ENCODE data around the gene TCF7L1.
"Not testable (repeated sequence)": the region's sequence is repeated elsewhere in the genome, so short reads cannot be mapped to it uniquely, and the experiment has no call there.

Gene TCF7L1

DNA sequence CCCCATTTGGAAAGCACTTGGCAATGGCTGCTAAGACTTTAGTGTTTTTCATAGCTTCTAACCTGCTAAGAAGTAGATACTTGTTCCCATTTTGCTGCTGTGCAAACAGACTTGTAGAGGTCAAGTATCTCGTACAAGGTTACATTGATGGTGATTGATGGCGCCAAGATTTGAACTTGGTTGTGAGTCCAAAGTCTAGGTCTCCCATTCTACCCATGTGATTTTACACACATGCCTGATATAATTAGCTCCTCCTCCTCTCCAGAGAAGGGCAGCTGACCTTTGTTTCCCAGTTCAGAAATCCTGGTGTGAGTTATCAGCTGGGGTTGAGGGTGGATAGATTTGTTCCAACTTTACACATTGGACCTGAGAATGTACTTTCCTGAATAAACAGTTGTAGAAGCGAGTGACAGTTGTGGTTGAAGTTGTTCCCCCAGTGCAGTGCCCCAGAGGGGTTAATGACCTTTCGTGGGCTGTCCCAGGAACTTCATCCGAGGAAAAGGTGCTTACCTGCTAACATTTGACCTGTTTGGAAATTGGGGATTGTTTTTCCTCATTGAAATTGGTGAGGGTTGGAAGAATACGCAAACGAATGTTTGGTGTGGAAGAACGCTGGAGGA lies 10.4 kb downstream of the TCF7L1 start:
- TF ChIP-seq GATA1 (IDR thresholded peaks at IDR 0.05; ENCODE audit: low read depth, low read length) = no peak
- TF ChIP-seq POLR2A (IDR thresholded peaks at IDR 0.05; ENCODE audit: low read length) = no peak
- DNase-seq = no peak

- TF ChIP-seq POLR2A (IDR thresholded peaks at IDR 0.05; ENCODE audit: low read length) = no peak
- no peak for TF ChIP-seq GATA1 (IDR thresholded peaks at IDR 0.05; ENCODE audit: low read depth, low read length)
- DNase-seq = no peak
These were observed 12.1 kb downstream of the TCF7L1 start for GRCh38 chr2:85145116-85145820.

GRCh38 chr2:85148190-85148589 lies 15.0 kb downstream of the TCF7L1 start:
- no peak for DNase-seq
- no peak for TF ChIP-seq GATA1 (IDR thresholded peaks at IDR 0.05; ENCODE audit: low read depth, low read length)
- no peak for TF ChIP-seq POLR2A (IDR thresholded peaks at IDR 0.05; ENCODE audit: low read length)

- no peak for DNase-seq
- no peak for TF ChIP-seq POLR2A (IDR thresholded peaks at IDR 0.05; ENCODE audit: low read length)
- no peak for TF ChIP-seq GATA1 (IDR thresholded peaks at IDR 0.05; ENCODE audit: low read depth, low read length)
These were observed 17.8 kb downstream of the TCF7L1 start for GRCh38 chr2:85151026-85151425.

DNA sequence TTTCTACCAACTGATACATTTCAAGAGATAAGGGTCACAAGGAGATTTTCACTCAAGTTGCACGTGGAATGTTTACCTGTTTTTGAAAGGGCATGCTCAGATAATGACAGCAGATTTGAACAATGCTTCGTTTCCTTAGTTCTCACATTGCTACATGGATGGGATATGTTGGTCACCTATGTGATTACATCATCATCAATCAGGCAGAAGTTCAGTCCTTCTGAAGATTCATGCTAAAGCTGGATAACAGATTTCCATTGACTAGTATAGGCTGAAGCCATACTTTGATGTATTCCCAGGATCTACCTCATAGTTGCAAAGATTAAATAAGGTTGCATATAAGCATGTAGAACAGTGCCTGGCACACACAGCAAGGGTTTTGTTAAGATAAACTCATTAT lies 19.7 kb downstream of the TCF7L1 start:
- TF ChIP-seq POLR2A (IDR thresholded peaks at IDR 0.05; ENCODE audit: low read length) = no peak
- TF ChIP-seq GATA1 (IDR thresholded peaks at IDR 0.05; ENCODE audit: low read depth, low read length) = no peak
- DNase-seq = no peak

DNA sequence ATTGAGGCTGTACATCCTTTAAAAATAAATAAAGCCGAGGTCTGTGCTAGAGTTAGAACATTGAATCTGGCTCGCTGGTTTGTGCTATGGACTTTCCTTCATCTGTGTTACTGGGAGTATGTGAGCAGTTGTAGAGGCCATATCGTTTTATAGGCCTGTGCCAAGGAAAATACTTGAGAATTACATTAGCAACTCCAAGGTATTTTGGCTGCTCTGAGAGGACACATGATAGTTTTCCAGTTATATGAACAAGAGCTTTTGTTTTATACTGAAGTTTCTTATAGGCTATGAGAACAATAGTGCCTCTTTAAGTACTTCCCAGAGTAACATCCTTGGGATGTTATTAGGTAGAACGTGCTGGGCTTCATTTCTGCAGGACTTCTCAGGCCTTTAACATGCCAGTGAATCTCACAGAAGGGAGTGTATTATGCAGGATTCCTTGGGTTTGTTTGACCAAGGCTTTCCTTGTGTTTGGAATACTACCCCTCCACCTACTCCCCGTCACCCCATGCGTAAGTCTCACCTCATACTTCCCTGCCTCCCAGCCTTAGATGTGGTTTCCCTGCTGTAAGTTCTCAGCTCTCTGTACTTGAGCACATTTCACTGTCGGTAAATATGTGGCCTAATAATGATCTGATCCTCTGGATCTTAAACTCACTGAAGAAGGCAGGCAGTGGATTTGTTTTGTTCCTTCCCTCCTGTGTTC lies 21.0 kb downstream of the TCF7L1 start:
- no peak for DNase-seq
- TF ChIP-seq POLR2A (IDR thresholded peaks at IDR 0.05; ENCODE audit: low read length) (no peak), GATA1 (IDR thresholded peaks at IDR 0.05; ENCODE audit: low read depth, low read length) (no peak)

DNA sequence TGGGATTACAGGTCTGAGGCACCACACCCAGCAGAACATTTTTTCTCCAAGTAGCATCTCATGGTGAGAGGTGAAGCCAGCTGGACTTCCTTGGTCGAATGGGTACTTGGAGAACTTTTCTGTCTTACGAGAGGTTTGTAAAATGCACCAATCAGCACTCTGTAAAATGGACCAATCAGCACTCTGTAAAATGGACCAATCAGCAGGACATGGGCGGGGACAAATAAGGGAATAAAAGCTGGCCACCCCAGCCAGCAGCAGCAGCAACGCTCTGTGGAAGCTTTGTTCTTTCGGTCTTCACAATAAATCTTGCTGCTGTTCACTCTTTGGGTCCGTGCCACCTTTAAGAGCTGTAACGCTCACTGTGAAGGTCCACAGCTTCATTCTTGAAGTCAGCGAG lies 21.9 kb downstream of the TCF7L1 start:
- not testable (repeated sequence) for DNase-seq

GRCh38 chr2:85156153-85156552 lies 23.0 kb downstream of the TCF7L1 start:
- TF ChIP-seq POLR2A (IDR thresholded peaks at IDR 0.05; ENCODE audit: low read length) = no peak
- TF ChIP-seq GATA1 (IDR thresholded peaks at IDR 0.05; ENCODE audit: low read depth, low read length) = no peak
- no peak for DNase-seq

DNA sequence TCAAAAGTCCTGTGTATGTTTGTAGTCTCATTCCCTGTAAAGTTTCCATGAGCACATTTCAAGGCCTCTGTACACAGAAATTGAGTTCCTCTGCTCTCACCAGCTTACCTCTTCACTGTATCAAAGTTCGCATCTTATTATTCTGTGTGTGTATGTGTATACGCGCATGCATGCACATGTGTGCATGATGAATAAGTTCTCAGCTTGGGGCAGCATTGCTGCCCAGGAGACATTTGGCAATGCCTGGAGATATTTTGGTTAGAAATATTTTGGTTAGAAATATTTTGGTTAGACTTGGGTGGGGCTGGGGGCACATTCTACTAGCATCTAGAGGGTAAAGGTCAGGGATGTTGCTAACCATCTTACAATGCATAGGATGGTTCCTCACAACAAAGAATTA lies 23.4 kb downstream of the TCF7L1 start:
- DNase-seq = no peak
- TF ChIP-seq POLR2A (IDR thresholded peaks at IDR 0.05; ENCODE audit: low read length) = no peak

GRCh38 chr2:85157345-85157744 lies 24.2 kb downstream of the TCF7L1 start:
- no peak for DNase-seq
- TF ChIP-seq GATA1 (IDR thresholded peaks at IDR 0.05; ENCODE audit: low read depth, low read length) (no peak), POLR2A (IDR thresholded peaks at IDR 0.05; ENCODE audit: low read length) (no peak)

DNA sequence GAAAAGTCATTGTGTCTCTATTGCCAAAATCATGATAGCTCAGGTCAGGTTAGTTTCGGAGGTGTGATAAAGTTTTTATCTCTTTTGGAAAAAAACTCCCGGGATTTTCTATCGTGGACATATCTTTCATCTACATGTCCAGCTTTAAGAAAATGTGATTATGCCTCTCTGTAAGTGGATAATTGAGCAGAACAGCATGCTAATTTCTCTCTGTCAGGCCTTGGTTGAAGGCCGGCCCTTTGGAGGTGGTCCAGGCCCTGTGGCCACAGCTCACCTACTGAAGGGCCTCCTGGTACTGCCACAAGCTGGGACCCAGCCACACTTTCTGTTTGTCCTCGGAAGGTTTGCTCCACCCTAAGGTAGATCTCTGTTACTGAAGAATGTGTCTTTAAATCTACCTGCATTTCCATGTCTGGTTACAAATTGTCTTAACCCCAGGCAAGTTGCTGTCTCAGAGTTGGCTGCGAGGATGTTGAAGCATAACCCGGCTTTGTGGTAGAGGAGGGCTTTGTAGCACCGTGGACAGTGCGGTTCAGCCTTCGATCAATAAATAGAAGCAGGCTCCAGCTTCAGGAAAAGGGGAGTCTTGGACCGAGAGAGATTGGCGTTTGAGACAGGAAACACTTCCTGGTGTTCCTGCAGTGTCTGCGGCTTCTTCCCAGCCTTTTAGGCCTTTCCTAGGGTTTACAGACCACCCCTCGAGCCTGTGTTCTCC lies 25.5 kb downstream of the TCF7L1 start:
- no peak for DNase-seq
- TF ChIP-seq GATA1 (IDR thresholded peaks at IDR 0.05; ENCODE audit: low read depth, low read length) (no peak), POLR2A (IDR thresholded peaks at IDR 0.05; ENCODE audit: low read length) (no peak)

DNA sequence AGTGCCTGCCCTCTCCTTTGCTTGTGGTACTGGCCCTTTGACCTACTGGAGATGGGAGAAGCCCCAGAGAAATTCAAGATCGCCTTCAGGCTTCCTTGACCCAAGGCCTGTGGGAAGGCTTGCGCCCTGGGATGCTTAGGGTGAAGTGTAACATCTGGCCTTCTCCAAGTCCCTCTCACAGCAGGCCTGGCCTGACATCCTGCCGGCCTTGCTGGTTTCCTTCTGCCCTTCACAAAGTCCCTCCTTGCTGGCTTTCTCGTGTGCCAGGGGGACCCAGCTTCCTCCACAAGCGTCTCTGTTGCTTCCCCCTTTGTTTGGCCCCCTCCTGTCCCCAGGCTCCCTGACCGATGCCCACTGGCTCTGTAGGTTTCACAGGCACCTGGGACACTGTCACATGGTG lies 26.4 kb downstream of the TCF7L1 start:
- TF ChIP-seq GATA1 (IDR thresholded peaks at IDR 0.05; ENCODE audit: low read depth, low read length) = no peak
- no peak for TF ChIP-seq POLR2A (IDR thresholded peaks at IDR 0.05; ENCODE audit: low read length)
- DNase-seq = no peak

GRCh38 chr2:85160966-85161960 lies 28.1 kb downstream of the TCF7L1 start:
- no peak for DNase-seq
- no peak for TF ChIP-seq GATA1 (IDR thresholded peaks at IDR 0.05; ENCODE audit: low read depth, low read length)
- no peak for TF ChIP-seq POLR2A (IDR thresholded peaks at IDR 0.05; ENCODE audit: low read length)

Measured in erythroblast (primary cell).